ENCODE data around the gene PHAF1.

The PHAF1 gene

GRCh38 chr16:67104061-67104460 lies 5.7 kb upstream of the PHAF1 start:
- no peak for DNase-seq (ENCODE audit: extremely low read depth, low read depth)
- no peak overlapping the region for H3K4me3 ChIP-seq (replicated peaks; ENCODE audit: low read depth, low read length)
- peak; percentile 52 for TF ChIP-seq CTCF (IDR thresholded peaks at IDR 0.05; ENCODE audit: low read depth, low read length, missing control alignments)

- TF ChIP-seq CTCF (IDR thresholded peaks at IDR 0.05; ENCODE audit: low read depth, low read length, missing control alignments): no peak
- no peak for DNase-seq (ENCODE audit: extremely low read depth, low read depth)
- H3K4me3 ChIP-seq (replicated peaks; ENCODE audit: low read depth, low read length): no peak overlapping the region
Observed at GRCh38 chr16:67104845-67105244, 4.9 kb upstream of the PHAF1 start.

- DNase-seq (ENCODE audit: extremely low read depth, low read depth): no peak
- H3K4me3 ChIP-seq (replicated peaks; ENCODE audit: low read depth, low read length): no peak overlapping the region
- no peak for TF ChIP-seq CTCF (IDR thresholded peaks at IDR 0.05; ENCODE audit: low read depth, low read length, missing control alignments)
Observed at GRCh38 chr16:67105246-67105645, 4.5 kb upstream of the PHAF1 start.

- TF ChIP-seq CTCF (IDR thresholded peaks at IDR 0.05; ENCODE audit: low read depth, low read length, missing control alignments): no peak
- H3K4me3 ChIP-seq (replicated peaks; ENCODE audit: low read depth, low read length): no peak overlapping the region
- DNase-seq (ENCODE audit: extremely low read depth, low read depth): no peak
Observed at GRCh38 chr16:67105881-67106280, 3.9 kb upstream of the PHAF1 start.

- no peak for DNase-seq (ENCODE audit: extremely low read depth, low read depth)
- no peak overlapping the region for H3K4me3 ChIP-seq (replicated peaks; ENCODE audit: low read depth, low read length)
- no peak for TF ChIP-seq CTCF (IDR thresholded peaks at IDR 0.05; ENCODE audit: low read depth, low read length, missing control alignments)
Observed at GRCh38 chr16:67108489-67108888, 1.3 kb upstream of the PHAF1 start.

- no peak for DNase-seq (ENCODE audit: extremely low read depth, low read depth)
- no peak for TF ChIP-seq CTCF (IDR thresholded peaks at IDR 0.05; ENCODE audit: low read depth, low read length, missing control alignments)
- H3K4me3 ChIP-seq (replicated peaks; ENCODE audit: low read depth, low read length): peak overlapping the region; percentile 99
Observed at GRCh38 chr16:67108931-67109406, 772 bp upstream of the PHAF1 start.

GRCh38 chr16:67111951-67112444 lies 2.3 kb downstream of the PHAF1 start:
- H3K4me3 ChIP-seq (replicated peaks; ENCODE audit: low read depth, low read length): no peak overlapping the region
- no peak for TF ChIP-seq CTCF (IDR thresholded peaks at IDR 0.05; ENCODE audit: low read depth, low read length, missing control alignments)
- no peak for DNase-seq (ENCODE audit: extremely low read depth, low read depth)

All from HFF-Myc (cell line).